HG02678 (cell line): ENCODE measurements around the gene SIGLEC9.
A peak's percentile ranks its signal among the peaks of the same experiment; 100 is the strongest.

Experiments used
- ATAC-seq: cut with Tn5 transposase; IDR thresholded peaks from one replicate; pipeline ENCODE4 v1.9.1; 2021; ENCODE audit warnings: mild to moderate bottlenecking, moderate library complexity; ENCODE audit not compliant: unreplicated experiment

SIGLEC9 gene

GRCh38 chr19:51096473-51097165 lies 28.1 kb upstream of the SIGLEC9 start:
- ATAC-seq = no peak

DNA sequence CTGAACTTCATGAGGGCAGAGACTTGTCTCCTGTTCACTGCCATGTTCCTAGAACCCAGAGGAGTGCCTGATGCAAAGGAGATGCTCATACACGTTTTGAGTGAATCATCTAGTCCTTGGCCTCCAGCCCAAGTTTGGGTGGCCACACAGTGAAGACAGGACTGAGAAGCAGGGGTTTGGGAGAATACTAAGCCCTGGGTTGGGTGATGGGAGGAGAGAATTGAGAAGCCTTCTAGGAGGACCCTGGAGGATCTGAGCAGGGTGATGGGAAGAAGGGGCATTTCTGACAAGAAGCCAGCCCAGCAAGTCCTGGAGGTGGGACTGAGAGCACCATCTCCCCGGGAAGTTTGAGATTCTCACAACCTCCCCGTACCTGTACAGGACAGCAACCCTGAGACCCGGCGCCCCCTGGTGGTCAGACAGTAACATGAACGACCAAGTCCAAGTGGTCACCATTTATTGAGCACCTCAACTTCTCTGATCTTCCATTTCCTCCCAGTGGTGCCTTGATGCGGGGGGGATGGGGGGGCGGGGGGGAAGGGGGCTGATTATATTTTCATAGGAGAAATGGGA lies 27.5 kb upstream of the SIGLEC9 start:
- no peak for ATAC-seq

DNA sequence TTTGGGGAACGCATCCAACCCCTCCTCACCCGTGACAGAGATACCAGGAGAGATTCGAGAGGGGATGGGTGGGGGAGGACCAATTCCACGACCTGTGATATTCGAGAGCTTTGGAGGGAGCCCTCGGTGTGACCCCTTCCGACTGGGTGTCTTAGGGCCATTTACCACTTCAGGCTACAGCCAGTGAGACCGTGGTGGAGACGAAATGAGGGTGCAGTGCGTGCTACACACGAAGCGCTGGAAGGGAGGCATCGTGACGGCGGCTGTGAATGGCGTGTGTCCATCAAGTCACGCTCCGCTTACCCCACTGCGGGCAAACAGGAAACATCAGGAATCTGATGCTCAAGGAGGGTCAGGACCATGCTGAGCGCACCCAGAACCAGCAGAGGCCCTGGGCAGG lies 26.9 kb upstream of the SIGLEC9 start:
- ATAC-seq = no peak

DNA sequence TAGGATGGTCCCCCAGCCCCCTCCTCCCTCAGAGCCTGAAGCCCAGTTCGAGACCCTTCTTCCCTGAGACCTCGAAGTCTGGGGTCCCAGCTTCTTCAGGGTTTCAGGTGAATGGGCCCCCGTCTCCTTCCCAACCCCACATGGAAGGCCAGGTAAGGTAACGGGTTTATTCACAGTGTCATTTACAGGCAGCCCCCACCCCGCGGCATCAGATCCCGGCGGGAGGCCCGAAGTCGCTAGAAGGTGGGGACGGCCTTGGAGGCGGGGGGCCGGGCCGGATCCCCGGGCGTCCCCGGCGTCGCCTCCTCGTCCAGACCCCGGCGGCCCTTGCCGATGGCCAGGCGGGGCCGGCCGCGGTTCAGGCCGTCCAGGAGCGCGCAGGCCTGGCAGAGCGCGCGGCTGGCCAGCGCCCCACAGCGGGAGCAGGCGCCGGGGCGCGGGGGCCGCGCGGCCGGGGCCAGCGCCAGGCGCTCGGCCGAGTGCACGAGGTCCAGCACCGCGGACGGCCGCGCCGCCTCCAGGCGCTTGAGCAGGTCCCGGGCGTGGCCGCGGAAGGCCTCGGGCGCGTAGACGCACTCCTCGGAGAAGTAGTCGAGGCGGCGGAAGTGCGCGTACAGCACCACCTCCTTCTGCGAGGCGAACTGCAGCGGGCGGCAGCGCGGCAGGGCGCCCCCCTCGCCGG lies 26.2 kb upstream of the SIGLEC9 start:
- no peak for ATAC-seq

- no peak for ATAC-seq
Observed at GRCh38 chr19:51099047-51099382, 25.7 kb upstream of the SIGLEC9 start.

GRCh38 chr19:51100601-51101000 lies 24.1 kb upstream of the SIGLEC9 start:
- ATAC-seq = no peak

DNA sequence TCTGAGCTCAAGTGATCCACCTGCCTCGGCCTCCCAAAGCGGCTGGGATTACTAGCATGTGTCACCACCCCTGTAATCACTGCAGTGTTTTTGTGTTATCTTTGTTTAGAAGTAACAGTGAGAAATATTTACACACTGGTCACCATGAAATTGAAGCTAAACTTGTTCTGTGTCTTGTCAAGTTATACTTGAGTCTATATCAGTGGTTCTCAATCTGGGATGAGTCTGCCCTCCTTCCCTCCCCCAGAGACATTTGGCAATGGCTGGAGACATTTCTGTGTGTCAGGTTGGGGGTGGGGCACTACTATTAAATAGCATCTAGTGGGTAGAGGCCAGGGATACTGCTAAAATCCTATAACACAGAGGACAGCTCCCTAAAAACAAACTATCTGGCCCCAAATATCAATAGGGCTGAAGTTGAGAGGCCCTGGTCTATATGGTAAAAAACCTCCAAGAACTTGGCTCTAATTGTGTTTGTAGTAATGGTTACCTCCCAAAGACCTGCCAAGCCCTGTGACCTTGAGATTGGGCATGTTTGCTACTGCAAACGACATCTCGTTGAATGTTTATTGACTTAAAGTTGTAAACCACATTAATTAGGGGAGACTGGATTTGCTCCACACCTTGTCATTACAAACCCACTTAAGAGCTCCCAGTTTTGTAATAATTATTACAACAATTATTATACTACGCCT lies 23.4 kb upstream of the SIGLEC9 start:
- ATAC-seq = no peak

DNA sequence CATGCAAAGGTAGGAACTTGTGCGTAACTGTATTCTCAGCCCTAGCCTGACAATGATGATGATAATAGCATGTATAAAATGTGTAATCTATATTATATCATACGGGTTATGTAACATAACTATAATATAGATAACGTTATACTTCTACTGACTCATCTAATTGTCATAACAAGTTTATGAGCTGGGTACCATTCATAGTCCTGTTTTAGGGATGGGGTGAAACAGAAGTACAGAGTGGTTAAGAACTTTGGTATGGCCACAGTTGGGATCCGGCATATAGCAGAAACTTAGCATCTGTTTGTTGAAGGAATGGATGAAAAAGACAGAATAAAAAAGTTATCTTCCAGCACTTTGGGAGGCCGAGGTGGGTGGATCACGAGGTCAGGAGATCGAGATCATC lies 21.7 kb upstream of the SIGLEC9 start:
- ATAC-seq = no peak

DNA sequence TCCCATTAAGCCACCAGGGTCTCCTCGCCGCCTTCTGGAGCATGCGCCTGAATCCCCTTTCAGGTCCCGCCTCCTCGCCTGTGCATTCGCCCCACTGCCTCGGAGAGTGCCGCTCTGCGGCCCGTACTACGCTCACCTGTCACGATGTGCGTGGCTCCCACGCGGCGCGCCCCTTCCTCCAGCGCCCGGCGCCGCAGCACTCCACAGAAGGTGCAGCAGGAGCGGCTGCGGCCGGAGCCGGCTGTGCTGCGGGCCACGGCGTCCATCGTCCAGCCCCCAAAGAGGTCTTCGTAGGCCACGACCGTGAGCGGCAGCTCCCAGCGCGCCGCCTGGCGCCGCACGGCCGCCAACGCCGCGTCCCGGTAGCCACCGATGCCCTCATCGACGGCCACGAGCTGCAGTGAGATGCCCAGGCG lies 20.8 kb upstream of the SIGLEC9 start:
- no peak for ATAC-seq

DNA sequence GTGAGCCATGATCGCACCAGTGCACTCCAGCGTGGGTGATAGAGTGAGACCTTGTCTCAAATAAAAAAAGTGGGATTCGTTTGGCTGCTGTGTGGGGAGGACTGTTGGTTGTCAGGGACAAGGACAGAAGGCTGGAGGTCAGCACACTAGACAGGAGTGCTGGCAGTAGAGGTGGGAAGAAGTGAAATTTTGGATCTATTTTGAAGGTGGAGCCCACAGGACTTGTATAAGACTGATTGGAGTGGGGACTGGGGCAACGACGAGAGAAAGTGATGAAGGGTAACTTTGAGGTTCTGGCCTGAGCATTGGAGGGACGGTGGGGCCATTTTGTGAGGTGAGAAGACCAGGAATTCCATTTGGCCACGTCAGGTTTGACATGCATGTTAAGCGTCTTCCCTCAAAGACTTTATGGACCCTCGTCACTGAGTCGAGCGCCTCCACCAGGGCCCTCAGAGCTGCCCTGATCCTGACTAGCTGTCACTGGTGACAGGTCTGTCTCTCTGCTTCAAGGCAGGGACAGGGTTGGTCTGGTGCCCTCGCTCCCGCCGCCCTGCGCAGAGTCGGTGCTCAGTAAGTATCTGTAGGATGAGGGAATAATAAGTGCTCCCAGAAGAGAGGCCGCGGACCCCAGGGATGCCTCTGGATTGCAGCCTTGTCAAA lies 17.2 kb upstream of the SIGLEC9 start:
- peak; percentile 6 for ATAC-seq

DNA sequence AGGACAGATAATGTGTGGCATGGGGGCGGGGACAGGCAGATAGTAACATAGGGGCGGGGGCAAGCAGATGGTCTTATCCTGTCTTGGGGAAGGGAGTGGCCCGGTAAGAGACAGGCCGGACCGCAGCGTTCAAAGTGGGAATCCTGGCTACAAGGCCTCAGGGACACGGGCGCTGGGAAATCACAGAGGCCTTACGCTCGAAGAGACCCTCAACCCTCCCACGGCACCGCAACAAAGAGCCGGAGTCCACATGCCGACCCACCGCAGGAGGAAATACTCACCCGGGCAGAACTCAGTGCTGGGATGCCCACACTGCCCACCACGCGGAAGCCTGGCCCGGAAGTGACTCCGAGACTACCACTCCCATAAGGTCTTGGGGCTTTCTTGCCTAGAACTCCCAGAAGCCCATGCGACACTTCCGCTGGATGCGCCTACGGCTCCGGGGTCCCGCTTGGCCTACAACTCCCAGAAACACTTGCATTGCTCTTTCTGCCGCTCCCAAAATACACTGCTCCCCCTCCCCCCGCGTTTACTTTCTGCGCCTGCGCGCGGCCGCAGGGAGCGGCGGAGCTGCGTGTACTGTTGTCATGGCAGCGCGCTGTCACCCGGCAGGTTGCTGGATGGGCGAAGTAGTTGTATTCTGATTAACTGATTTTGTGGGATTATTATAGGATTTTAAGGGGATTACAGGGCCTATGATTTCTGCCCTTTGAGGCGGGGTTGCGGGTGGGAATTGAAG lies 16.5 kb upstream of the SIGLEC9 start, which contains the start of gene CTU1:
Gene CTU1 (minus strand): TSS at position 344 of the 739 bp plus-strand sequence. CDS start 3,840 bp downstream, outside the sequence.
- ATAC-seq = peak; percentile 96

DNA sequence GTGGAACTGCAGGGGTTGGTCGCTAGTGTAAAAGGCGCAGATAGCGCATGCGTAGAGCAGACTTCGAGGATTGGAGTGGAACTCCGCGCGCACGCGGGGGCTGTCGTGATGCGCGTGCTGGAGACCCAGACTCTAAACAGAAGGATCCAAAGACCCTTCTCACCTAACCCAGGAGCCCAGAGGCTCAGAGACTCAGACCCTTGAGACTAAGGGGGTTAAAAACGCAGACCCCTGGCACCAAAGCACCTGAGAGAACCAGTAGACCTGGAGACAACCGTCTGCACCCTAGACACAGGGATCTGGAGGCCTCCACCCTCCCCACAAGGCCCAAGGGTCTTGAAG lies 15.9 kb upstream of the SIGLEC9 start:
- ATAC-seq = peak; percentile 32

DNA sequence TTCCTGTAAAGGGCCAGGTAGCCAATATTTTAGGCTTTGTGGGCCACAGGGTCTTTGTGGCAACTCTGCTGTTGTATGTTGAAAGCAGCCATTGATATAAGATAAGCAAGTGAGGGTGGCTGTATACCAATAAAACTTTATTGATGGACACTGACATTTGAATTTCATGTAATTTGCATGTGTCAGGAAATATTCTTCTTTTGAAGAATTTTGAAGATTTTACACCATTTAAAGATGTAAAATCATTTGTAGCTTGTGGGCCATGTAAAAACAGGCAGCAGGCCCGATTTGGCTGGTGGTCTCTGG lies 14.1 kb upstream of the SIGLEC9 start:
- ATAC-seq = no peak

DNA sequence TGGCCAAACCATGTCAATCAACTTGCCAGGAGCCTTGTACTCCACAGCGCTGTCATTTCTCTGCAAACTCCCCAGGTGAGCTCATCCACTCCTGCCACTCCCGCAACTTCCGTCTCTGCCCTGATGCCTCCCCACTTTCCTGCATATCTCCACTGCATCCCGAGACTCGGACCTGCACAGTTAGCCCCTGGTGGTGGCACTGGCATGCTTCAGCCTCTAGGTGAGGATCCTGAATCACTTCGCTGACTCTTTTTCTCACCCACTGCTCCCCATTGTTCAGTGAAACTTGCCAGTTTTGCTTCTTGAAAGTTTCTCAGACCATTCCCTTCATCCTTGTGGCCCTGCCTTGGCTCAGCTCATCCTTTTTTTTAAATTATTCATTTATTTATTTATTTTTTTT lies 13.1 kb upstream of the SIGLEC9 start:
- ATAC-seq = no peak

- ATAC-seq = no peak
Observed at GRCh38 chr19:51114087-51114729, 10.5 kb upstream of the SIGLEC9 start.

- no peak for ATAC-seq
Observed at GRCh38 chr19:51116736-51117286, 7.9 kb upstream of the SIGLEC9 start.

- no peak for ATAC-seq
Observed at GRCh38 chr19:51119101-51119500, 5.6 kb upstream of the SIGLEC9 start.

DNA sequence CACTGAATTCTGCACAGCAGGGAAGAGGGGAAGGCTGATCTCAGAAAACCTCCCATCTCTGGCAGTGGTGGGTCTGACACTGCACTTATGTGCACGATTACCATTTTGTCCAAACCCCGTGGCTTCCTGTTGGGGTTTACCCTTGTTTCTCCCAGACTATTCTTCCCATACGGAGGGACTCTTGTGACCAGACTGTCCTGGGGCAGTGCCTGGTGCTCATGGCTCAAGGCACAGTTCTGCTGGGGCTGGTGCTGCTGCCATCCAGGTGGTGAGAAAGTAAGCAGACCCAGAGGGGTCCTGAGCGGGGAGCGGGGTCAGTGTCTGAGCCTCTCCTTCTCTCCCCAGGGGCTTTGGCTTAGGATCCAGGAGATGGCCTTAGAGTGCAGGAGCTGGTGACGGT lies 5.1 kb upstream of the SIGLEC9 start:
- ATAC-seq = no peak

- ATAC-seq = no peak
Observed at GRCh38 chr19:51120160-51120559, 4.5 kb upstream of the SIGLEC9 start.

GRCh38 chr19:51121257-51121656 lies 3.4 kb upstream of the SIGLEC9 start:
- ATAC-seq = no peak
